Activated CD4-positive, CD25-positive, alpha-beta regulatory T cell treated with anti-CD3 and anti-CD28 coated beads, Interleukin-2, amount 50 U/mL, for 16 hours (primary cell): Measurements from ENCODE around the gene TRAPPC14.
"Not testable (repeated sequence)": the region's sequence is repeated elsewhere in the genome, so short reads cannot be mapped to it uniquely, and the experiment has no call there.

Source experiments
- DNase-seq: peaks from one replicate; pipeline ENCODE4 v3.0.0-alpha.2; 2020; ENCODE audit warnings: low read depth, low spot score

Gene TRAPPC14, protein sequence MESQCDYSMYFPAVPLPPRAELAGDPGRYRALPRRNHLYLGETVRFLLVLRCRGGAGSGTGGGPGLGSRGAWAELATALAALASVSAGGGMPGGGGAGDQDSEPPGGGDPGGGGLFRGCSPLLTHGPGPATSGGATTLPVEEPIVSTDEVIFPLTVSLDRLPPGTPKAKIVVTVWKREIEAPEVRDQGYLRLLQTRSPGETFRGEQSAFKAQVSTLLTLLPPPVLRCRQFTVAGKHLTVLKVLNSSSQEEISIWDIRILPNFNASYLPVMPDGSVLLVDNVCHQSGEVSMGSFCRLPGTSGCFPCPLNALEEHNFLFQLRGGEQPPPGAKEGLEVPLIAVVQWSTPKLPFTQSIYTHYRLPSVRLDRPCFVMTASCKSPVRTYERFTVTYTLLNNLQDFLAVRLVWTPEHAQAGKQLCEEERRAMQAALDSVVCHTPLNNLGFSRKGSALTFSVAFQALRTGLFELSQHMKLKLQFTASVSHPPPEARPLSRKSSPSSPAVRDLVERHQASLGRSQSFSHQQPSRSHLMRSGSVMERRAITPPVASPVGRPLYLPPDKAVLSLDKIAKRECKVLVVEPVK

DNA sequence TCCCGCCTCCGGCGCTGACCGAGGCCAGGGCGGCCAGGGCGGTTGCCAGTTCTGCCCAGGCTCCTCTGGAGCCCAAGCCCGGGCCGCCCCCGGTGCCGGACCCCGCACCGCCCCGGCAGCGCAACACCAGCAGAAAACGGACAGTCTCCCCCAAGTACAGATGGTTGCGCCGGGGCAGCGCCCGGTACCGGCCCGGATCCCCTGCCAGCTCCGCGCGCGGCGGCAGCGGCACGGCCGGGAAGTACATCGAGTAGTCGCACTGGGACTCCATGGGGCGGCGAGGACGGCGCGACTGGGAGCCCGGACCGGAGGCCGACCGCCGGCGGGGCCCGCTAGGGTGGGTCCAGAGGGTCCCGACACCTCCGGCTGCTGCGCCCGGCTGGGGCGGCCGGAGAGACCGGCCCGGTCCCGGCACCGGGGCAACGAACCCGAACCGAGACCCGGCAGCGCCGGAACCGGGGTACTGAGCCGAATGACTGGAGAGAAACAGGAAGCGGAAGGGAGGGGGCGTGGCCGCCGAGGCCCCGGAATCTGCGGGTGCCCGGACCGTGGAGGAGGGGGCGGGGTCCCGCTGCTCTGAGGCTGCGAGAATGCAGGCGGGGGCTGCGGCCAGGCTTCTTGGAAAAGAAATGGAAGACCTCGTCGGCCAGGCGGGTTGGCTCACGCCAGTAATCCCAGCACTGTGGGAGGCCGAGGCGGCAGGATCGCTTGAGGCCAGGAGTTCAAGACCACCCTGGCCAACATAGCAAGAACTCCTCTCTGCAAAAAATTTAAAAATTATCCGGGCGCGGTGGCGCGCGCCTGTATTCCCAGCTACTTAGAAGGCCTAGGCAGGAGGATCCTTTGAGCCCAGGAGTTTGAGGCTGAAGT, at the start of gene TRAPPC14:
Gene TRAPPC14, minus strand, starts transcription at position 495 of the 870 bp plus-strand sequence. Its CDS starts 224 bp downstream, at position 271.
- DNase-seq: peak; percentile 78

DNA sequence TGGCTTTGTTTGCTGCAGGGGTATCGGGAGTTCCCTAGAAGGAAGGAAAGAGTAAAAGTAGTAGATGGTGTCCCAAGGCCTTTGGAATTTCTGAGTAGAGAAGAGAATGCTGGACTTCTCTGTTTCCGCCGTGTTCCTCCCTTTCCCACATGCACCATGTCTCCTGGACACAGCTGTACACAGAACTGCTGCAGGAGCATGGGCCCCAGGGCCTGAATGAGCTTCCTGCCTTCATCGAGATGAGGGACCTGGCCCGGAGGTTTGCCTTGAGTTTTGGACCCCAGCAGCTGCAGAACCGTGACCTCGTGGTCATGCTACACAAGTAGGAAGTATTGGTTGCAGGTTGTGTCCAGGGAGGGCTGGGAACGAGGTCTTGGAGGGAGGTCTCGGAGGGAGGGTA, 45.9 kb upstream of the TRAPPC14 start:
- no peak for DNase-seq

DNA sequence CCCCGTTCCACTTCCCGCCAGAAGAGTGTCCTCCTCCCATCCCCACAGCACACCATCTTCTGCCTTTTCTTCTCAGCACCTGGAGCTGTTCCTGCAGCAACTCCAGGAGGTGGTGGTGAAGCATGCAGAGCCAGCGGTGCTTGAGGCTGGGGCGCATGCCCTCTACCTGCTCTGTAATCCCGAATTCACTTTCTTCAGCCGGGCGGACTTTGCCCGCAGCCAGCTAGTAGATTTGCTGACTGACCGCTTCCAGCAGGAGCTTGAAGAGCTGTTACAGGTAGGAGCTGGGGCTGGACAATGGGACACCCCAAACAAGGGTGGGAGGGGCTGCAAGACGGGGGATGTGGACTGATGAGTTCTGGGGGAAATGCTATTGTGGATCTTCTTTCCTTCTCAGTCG, 42.2 kb upstream of the TRAPPC14 start:
- DNase-seq: no peak

DNA sequence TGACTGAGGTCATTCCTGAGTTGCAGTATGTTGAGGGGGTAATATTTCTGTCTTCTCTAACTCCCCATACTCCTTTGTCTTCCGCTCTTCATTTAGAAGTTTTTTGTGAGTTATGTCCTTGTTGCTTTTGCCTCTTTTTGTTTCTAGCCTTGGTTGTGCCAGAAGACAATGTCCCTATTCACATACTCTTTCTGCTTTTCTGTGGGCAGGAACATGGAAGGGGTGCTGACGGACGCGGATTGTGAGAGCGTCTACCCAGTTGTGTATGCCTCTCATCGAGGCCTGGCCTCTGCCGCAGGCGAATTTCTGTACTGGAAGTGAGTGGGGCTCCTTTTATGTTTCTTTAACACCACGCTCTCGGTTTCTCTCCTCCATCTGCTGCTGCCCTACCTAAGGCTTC, 39.7 kb upstream of the TRAPPC14 start:
- no peak for DNase-seq

DNA sequence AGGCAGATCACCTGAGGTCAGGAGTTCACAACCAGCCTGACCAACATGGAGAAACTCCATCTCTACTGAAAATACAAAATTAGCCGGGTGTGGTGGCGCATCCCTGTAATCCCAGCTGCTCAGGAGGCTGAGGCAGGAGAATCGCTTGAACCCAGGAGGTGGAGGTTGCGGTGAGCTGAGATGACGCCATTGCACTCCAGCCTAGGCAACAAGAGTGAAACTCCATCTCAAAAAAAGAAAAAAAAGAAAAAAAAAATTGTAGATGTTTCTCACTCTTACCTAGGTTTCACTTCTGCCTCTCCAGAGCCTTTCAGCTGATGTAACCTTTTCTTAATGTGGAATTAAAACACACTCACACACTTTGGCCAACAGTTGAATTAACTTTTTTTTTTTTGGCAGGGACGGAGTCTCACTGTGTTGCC, 37.4 kb upstream of the TRAPPC14 start:
- DNase-seq: not testable (repeated sequence)

DNA sequence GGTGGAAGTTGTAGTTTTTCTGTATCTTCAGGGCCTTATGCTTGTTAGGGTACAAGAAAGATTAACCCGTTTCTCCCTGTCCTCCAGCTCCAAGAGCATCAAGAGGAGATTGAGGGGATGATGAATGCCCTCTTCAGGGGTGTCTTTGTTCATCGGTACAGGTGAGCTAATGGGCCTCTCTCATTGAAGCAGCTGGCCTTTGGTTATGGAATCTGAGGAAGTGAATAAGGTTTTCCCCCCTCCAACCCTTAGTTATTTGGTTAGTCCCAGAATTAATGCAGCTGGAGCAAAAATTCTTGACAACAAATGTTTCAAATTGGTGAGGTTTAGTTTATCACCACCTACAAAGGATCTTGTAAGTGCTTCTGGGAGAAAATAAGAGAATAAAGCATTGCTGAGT, 36.7 kb upstream of the TRAPPC14 start:
- no peak for DNase-seq

DNA sequence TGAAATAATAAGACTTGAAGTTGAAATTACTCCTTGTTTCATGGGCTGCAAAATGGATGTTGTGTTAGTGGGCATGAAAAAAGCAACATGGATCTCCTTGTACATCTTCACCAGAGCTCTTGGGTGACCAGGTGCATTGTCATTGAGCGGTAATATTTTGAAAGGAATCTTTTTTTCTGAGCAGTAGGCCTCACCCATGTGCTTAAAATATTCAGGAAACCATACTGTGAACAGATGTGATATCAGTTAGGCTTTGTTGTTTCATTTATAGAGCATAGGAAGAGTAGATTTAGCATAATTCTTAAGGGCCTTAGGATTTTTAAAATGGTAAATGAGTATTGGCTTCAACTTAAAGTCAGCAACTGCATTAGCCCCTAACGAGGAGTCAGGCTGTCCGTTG, 34.4 kb upstream of the TRAPPC14 start:
- DNase-seq: no peak

DNA sequence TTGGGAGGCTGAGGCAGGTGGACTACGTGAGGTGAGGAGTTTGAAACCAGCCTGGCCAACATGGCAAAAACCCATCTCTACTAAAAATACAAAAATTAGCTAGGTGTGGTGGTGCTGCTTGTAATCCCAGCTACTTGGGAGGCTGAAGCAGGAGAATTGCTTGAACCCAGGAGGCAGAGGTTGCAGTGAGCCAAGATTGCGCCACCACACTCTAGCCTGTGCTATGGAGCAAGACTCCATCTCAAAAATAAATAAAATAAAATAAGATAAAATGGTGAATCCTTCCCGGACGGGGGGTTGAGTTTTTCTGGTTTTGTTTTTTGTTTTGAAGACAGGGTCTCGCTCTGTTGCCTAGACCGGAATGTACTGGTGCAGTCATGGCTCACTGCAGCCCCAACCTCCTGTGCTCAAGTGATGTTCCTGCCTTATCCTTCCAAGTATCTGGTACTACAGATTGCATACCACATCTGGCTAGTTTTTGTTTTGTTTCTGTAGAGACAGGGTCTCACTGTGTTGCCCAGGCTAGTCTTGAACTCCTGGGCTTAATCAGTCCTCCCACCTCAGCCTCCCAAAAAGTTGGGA, 33.8 kb upstream of the TRAPPC14 start:
- DNase-seq: not testable (repeated sequence)

DNA sequence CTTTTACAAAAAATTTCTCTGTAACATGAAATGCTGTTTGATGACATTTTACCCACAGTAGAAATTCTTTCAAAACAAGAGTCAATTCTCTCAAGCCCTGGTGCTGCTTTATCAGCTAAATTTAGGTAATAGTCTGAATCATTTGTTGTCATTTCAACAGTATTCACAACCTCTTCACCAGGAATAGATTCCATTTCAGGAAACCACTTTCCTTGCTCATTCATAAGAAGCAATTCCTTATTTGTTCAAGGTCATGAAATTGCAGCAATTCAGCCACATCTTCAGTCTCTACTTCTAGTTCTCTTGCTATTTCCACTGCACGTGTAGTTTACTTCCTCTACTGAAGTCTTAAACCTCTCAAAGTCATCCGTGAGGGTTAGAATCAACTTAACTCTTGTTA, 33.3 kb upstream of the TRAPPC14 start:
- DNase-seq: no peak

DNA sequence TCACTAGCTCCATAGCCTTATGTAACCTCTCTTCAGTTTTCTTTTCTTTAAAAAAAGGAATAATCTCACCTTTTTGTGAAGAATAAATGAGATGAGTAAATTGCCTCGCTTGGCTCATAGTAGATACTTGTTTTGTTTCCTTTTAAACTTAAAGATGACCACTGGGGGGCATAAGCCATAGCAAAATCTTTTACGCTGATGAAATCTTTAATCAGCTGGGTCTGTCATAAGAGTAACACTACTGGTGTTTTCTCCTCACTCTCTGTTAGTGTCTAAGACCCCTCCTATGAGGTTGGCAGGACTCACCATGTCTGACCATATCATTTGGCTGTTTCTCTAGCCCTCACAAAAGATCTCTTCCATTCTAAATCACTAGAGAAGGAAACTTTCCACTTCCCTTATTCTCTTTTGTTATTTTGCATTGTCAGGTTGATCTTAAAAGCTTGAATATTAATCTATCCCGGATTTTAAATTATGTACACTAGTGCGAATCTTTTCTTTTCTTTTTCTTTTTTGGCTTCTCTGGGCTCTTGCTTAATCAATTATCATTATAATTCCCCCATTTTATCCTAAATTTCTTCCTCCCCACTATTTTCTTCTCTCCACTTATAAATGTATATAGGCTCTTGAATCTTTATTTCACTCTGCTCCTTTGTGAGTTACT, 31.7 kb upstream of the TRAPPC14 start:
- DNase-seq: no peak

DNA sequence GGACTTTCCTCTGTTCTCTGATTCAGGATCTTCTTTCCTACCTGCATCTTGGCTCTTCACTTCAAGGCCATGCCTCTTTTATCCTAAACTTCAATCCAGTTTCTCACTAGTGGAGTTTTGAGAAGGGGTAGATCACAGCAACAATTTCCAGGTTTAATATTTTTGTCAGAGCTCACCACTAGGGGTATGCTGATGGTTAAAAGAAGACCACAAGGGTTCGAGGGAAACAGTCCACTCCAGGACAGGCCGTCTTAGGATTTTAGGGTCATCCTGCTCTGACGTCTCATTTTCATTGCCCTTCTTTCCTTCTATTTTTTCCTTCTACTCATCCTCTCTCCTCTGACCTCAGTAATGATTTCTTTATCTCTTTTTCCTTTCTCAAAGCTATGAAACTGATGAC, 30.5 kb upstream of the TRAPPC14 start:
- DNase-seq: no peak

DNA sequence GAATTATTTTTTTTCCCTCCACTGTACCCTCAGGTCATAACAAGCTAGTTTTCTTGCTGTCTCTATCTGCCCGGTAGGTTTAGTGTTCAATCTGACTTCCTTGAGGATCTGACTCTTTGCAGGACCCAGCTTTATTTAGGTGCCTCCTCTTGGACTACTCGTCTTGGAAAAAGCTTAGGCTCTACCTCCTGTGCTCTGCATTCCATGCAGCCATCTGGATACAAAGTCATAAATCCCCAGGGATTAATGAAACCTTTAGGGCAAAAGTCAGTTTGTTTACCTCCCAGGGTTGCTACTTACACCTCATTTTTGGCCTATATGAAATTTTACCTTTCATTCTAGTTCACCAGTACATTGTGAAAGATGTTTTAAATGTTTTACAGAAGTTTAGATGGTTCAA, 27.2 kb upstream of the TRAPPC14 start:
- DNase-seq: no peak

DNA sequence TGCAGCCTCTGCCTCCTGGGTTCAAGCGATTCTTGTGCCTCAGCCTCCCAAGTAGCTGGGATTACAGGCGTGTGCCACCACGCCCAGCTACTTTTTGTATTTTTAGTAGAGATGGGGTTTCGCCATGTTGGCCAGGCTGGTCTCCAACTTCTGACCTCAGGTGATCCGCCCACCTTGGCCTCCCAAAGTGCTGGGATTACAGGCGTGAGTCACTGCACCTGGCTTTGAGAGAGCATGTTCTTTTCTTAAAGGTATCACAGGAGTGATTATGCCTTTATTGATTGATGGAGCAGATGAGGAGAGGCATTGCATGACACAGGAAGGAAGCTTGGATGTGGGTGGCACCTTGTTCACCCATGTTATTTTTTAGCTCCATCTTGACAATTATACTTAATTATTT, 24.6 kb upstream of the TRAPPC14 start:
- not testable (repeated sequence) for DNase-seq

DNA sequence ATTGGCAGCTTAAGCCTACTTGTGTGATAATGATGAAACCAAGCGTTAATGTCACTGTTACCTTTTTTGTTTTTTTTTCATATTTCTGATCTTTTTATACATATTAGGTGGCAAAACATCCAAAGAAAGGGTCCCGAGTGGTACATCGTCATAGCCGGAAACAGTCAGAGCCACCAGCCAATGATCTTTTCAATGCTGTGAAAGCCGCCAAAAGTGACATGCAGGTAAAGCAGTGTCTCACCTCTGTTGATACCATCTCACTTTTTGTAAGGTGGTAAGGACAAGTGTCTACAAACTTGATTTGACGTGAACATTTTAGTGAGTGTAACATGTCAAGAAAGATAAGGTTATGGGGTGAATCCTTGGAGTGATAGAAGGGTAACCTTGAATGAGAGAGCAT, 24.1 kb upstream of the TRAPPC14 start:
- not testable (repeated sequence) for DNase-seq

DNA sequence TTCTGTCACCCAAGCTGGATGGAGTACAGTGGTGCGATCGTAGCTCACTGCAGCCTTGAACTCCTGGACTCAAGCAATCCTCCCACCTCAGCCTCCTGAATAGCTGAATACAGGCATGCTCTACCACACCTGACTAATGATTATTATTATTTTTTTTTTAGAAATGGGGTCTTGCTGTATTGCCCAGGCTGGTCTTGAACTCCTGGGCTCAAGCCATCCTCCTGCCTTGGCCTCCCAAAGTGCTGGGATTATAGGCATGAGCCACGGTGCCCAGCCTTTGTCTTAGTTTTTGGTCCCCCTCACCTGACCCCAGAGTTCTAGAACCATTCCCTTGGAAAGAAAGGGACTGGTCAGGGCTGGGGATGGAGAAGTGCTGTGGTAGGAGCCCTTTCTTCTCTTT, 21.6 kb upstream of the TRAPPC14 start:
- not testable (repeated sequence) for DNase-seq

DNA sequence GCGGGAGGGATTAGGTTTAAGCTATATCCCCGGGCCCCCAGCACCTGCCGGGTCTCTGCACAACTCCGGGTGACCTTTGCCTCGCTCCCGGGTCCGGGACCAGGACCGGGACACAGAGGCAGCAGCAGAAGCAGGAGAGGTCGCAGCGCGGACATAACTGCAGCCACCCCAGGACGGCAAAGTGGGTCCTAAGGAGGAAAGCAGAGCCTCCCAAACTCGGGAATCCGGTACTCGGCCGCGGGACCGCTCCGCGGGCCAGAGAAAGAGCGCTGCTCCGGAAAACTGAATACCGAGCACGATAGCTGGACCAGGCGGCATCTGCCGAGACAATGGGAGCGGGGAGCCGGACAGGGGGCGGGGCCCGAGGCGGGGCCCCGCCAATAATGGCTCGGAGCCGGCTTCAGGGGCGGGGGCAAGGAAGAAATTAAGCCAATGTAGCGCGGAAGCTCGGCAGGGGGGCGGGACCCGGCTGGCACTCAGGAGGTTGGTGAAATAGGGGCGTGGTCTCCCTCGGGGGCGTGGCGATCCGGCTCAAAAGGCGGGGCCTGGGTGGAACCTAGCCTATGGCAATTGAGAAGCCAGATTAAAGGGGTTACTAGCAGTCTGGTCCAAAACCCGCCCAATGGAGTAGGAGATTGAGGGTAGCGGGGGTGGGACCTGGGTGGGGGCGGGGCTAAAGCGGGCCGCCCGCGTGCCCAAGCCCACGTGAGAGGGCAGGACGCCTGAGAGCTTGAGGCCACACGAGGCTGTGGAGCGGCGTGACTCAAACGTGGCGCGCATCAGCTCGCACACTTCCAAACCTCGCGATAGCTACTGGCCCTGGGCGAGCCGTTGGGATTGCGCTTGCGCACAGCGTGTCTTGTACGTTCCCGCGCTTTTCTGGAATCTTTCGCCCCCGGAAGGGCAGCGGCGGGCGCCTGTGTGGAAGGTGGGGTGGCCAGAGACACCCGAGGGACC, 18.8 kb upstream of the TRAPPC14 start, which contains the start of the genes GPC2 and STAG3:
Gene GPC2, minus strand, starts transcription at position 337 of the 957 bp plus-strand sequence. Its CDS starts 182 bp downstream, at position 155.
Gene STAG3, plus strand, starts transcription at position 874 of the 957 bp plus-strand sequence. CDS start 2,639 bp downstream, outside the sequence.
- peak; percentile 90 for DNase-seq

DNA sequence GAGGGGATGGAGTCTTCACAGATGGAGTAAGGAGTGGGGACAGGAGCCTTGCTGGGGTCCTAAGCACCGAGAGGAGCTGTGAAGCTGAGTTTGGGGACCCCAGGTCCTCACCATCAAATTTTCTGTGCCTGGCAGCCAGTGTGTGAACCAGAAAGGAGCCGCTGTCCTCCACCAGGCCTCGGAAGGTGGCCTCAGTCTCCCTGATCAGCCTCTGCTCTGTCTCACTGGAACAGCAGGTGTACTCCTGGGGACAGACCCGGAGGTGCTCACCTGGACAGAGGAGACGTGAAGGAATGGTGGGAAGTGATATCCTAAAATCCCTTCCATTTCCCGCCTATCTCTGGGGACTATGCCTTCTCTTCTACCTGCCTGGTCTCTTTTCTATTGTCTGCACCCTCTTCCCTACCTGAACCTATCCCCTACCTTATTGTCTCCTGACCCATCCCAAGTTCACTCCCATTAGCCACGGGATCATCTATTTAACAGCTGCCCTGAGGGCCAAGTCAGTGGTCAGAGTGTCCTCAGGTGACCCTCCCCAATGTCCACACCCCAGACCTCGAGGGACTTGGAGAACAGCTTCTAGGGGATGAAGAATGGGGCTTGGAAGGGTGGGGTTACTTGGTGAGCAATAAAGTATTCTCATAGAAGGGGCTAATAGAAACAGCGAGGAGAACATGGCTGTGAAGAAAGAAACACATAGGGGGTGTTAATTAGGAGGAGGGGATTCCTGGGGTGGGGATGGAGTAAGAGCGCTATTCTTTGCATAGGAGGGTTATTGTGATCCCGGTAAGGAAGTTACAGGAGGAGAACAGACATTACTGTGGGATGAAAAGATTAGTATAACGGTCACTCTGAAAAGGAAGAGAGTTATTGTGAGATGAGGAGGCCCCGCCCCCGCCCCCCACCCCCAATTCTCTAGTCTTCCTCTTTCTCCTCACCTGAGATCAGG, 17.8 kb upstream of the TRAPPC14 start:
- no peak for DNase-seq

DNA sequence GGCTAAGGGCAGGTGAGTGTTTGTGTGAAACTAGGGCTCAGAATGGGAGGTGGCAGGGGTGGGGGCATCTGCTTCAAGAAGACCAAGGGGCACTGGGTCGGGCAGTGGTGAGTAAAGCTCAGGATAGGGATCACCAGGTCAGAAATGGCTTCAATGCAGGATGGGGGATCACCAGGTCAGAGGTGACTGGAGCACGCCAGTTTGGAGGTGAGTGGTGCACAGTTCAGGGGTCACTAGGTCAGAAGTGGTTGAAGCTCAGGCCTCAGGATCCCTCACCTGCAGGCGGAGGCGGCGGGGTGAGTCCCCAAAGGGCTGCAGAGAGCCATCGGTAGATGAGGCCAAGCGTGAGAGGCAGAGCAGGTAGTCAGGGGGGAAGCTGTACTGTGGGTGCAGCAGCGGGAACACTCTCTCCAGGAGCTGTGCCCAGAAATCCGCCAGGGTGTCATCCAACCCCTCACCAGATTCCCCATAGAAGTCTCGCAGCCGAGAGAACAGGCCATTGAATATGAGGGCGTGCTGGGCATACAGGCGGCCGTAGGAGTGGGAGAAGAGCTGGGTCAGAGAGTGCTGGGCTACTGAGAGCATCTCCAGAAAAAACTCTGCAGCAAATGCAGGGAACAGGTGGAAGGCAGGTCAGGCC, 16.9 kb upstream of the TRAPPC14 start:
- DNase-seq: no peak
